ENCODE measurements around the gene SRP72. TPM values are rescaled to one million over a fixed set of nuclear protein-coding genes. Genes with fewer than 3 reads are reported as not detected.

SRP72 gene
- total RNA-seq, 1 experiment from 2014 or later, result 118 TPM

DNA sequence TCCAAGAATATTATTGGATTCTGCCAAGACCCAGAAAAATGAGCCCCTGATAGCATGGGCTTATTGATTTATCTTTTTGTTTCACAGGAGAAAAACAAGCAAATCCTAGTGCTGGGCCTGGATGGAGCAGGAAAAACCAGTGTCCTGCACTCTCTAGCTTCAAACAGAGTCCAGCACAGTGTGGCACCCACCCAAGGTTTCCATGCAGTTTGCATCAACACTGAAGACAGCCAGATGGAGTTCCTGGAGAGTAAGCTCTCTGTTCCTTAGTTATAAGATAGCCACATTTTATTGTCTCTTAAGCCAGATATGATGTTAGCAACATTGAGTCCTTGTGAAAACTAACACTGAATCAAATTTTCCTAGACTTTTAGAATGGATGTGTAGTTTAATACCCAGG, 43.7 kb downstream of the SRP72 start:
- intact Hi-C loops (cut with micrococcal nuclease), result no loop called here
- CTCF ChIA-PET, result no interaction called here
- DNase-seq, result no peak
- Histone ChIP-seq H3K9ac (ENCODE audit: low read length) (no peak overlapping the region), H3K27me3 (ENCODE audit: low read length) (no peaks in the 10 kb centered on the region), H3K79me2 (ENCODE audit: low read length) (no peaks in the 10 kb centered on the region), H3K9me3 (ENCODE audit: low read length) (0 out of 2 replicates have a peak, but pooled peaks cover 3% of the 10 kb centered on the region), H3K36me3 (ENCODE audit: low read depth, low read length) (no peaks in the 10 kb centered on the region), H3K27ac (ENCODE audit: low read length) (no peak overlapping the region), H3K4me3 (ENCODE audit: low read length) (no peak overlapping the region), H4K20me1 (ENCODE audit: low read length) (no peaks in the 10 kb centered on the region), H3K9me2 (replicated peaks; ENCODE audit: low read length) (no peaks in the 10 kb centered on the region), H2AFZ (ENCODE audit: low read length) (no peak overlapping the region), H3F3A (ENCODE audit: low read length, unreplicated experiment) (no peaks in the 10 kb centered on the region), H3K4me1 (ENCODE audit: insufficient read depth, low read length) (no peaks in the 10 kb centered on the region), H3K4me2 (ENCODE audit: low read length) (no peak overlapping the region)
- no TSS peak for BruUV-seq (replicated peaks)
- ATAC-seq, result no peak
- POLR2A ChIA-PET (ENCODE audit: unreplicated experiment), result no interaction called here
- TF ChIP-seq, protein P1, sequence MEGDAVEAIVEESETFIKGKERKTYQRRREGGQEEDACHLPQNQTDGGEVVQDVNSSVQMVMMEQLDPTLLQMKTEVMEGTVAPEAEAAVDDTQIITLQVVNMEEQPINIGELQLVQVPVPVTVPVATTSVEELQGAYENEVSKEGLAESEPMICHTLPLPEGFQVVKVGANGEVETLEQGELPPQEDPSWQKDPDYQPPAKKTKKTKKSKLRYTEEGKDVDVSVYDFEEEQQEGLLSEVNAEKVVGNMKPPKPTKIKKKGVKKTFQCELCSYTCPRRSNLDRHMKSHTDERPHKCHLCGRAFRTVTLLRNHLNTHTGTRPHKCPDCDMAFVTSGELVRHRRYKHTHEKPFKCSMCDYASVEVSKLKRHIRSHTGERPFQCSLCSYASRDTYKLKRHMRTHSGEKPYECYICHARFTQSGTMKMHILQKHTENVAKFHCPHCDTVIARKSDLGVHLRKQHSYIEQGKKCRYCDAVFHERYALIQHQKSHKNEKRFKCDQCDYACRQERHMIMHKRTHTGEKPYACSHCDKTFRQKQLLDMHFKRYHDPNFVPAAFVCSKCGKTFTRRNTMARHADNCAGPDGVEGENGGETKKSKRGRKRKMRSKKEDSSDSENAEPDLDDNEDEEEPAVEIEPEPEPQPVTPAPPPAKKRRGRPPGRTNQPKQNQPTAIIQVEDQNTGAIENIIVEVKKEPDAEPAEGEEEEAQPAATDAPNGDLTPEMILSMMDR (conservative IDR thresholded peaks at IDR 0.05; ENCODE audit: low read depth, low read length), result no peak
- no peak for TF ChIP-seq EZH2 (IDR thresholded peaks at IDR 0.05; ENCODE audit: low read length, unreplicated experiment)
- no peak for TF ChIP-seq EZH2phosphoT487 (IDR thresholded peaks at IDR 0.05; ENCODE audit: borderline replicate concordance, low read length)

GRCh38 chr4:56512166-56512565, 44.7 kb downstream of the SRP72 start:
- Histone ChIP-seq H4K20me1 (ENCODE audit: low read length) (no peaks in the 10 kb centered on the region), H3K36me3 (ENCODE audit: low read depth, low read length) (no peaks in the 10 kb centered on the region), H3K79me2 (ENCODE audit: low read length) (no peaks in the 10 kb centered on the region), H3K9ac (ENCODE audit: low read length) (no peak overlapping the region), H2AFZ (ENCODE audit: low read length) (no peak overlapping the region), H3K9me2 (replicated peaks; ENCODE audit: low read length) (no peaks in the 10 kb centered on the region), H3K4me3 (ENCODE audit: low read length) (no peak overlapping the region), H3K27ac (ENCODE audit: low read length) (no peak overlapping the region), H3K27me3 (ENCODE audit: low read length) (no peaks in the 10 kb centered on the region), H3K4me1 (ENCODE audit: insufficient read depth, low read length) (no peaks in the 10 kb centered on the region), H3K4me2 (ENCODE audit: low read length) (no peak overlapping the region), H3K9me3 (ENCODE audit: low read length) (0 out of 2 replicates have a peak, but pooled peaks cover 3% of the 10 kb centered on the region), H3F3A (ENCODE audit: low read length, unreplicated experiment) (no peaks in the 10 kb centered on the region)
- no TSS peak for BruUV-seq (replicated peaks)
- no peak for ATAC-seq
- TF ChIP-seq, protein P1 (conservative IDR thresholded peaks at IDR 0.05; ENCODE audit: low read depth, low read length), result no peak
- POLR2A ChIA-PET (ENCODE audit: unreplicated experiment), result no interaction called here
- intact Hi-C loops (cut with micrococcal nuclease), result no loop called here
- CTCF ChIA-PET, result no interaction called here
- no peak for DNase-seq

DNA sequence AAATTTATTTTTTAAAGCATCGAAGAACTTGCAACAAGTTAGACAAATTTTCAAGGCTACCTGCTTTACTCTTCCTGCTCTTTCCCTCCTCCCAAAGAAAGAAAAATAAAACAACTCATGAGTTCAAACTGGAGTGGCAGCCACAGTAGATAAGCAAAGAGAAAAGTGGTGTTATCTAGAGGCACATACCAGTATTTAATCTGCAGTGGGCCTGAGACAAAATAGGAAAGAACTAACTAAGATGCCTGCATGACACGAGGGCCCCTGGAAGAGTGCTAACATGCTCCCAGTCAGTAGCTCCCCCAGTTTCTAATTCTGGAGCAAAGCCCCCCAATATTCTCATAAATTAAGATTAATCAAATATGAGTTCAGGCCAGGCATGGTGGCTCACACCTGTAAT, 46.1 kb downstream of the SRP72 start:
- Histone ChIP-seq H3K9me3 (ENCODE audit: low read length) (0 out of 2 replicates have a peak, but pooled peaks cover 3% of the 10 kb centered on the region), H3K36me3 (ENCODE audit: low read depth, low read length) (no peaks in the 10 kb centered on the region), H3F3A (ENCODE audit: low read length, unreplicated experiment) (no peaks in the 10 kb centered on the region), H3K27me3 (ENCODE audit: low read length) (no peaks in the 10 kb centered on the region), H3K4me2 (ENCODE audit: low read length) (no peak overlapping the region), H3K4me3 (ENCODE audit: low read length) (no peak overlapping the region), H3K27ac (ENCODE audit: low read length) (no peak overlapping the region), H2AFZ (ENCODE audit: low read length) (no peak overlapping the region), H4K20me1 (ENCODE audit: low read length) (no peaks in the 10 kb centered on the region), H3K4me1 (ENCODE audit: insufficient read depth, low read length) (no peaks in the 10 kb centered on the region), H3K9me2 (replicated peaks; ENCODE audit: low read length) (no peaks in the 10 kb centered on the region), H3K79me2 (ENCODE audit: low read length) (no peaks in the 10 kb centered on the region), H3K9ac (ENCODE audit: low read length) (no peak overlapping the region)
- intact Hi-C loops (cut with micrococcal nuclease), result no loop called here
- DNase-seq (no peak), ATAC-seq (no peak)
- ChIA-PET CTCF (no interaction called here), POLR2A (ENCODE audit: unreplicated experiment) (no interaction called here)
- no TSS peak for BruUV-seq (replicated peaks)
- TF ChIP-seq EZH2 (IDR thresholded peaks at IDR 0.05; ENCODE audit: low read length, unreplicated experiment) (no peak), EZH2phosphoT487 (IDR thresholded peaks at IDR 0.05; ENCODE audit: borderline replicate concordance, low read length) (no peak)
- TF ChIP-seq, protein P1 (conservative IDR thresholded peaks at IDR 0.05; ENCODE audit: low read depth, low read length), result no peak

Data from PC-3 (cell line).